HEK293 (cell line): ENCODE measurements around the gene TTLL7.

Source experiments
- ZNF600 ChIP-seq: fragments of 450-650 bp; formaldehyde crosslinking; IDR thresholded peaks from 2 replicates; pipeline ENCODE4 v1.5.1; 2016; ENCODE audit warnings: missing biosample characterization, missing genetic modification characterization
- ZNF629 ChIP-seq: fragments of 450-650 bp; formaldehyde crosslinking; IDR thresholded peaks from 2 replicates; pipeline ENCODE4 v1.5.1; 2017; ENCODE audit warnings: missing biosample characterization, missing genetic modification characterization
- ZSCAN5A ChIP-seq: fragments of 450-650 bp; formaldehyde crosslinking; IDR thresholded peaks from 2 replicates; pipeline ENCODE4 v1.5.1; 2016; ENCODE audit warnings: missing biosample characterization, missing genetic modification characterization

- no peak for TF ChIP-seq ZNF629 (tag by site-specific recombination)
- no peak for TF ChIP-seq ZSCAN5A
- TF ChIP-seq ZNF600 (tag by site-specific recombination): no peak
Observed at GRCh38 chr1:83959824-83960498, 39.0 kb downstream of the TTLL7 start.
